ENCODE results near the gene CCDC146. TPM values are rescaled to one million over a fixed set of nuclear protein-coding genes. Genes with fewer than 3 reads are reported as not detected.

Gene CCDC146, protein sequence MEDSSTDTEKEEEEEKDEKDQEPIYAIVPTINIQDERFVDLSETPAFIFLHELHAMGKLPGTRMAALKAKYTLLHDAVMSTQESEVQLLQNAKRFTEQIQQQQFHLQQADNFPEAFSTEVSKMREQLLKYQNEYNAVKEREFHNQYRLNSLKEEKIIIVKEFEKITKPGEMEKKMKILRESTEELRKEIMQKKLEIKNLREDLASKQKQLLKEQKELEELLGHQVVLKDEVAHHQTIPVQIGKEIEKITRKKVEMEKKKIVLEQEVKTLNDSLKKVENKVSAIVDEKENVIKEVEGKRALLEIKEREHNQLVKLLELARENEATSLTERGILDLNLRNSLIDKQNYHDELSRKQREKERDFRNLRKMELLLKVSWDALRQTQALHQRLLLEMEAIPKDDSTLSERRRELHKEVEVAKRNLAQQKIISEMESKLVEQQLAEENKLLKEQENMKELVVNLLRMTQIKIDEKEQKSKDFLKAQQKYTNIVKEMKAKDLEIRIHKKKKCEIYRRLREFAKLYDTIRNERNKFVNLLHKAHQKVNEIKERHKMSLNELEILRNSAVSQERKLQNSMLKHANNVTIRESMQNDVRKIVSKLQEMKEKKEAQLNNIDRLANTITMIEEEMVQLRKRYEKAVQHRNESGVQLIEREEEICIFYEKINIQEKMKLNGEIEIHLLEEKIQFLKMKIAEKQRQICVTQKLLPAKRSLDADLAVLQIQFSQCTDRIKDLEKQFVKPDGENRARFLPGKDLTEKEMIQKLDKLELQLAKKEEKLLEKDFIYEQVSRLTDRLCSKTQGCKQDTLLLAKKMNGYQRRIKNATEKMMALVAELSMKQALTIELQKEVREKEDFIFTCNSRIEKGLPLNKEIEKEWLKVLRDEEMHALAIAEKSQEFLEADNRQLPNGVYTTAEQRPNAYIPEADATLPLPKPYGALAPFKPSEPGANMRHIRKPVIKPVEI
- 1.9 and 4.2 TPM in 2 replicates for total RNA-seq

DNA sequence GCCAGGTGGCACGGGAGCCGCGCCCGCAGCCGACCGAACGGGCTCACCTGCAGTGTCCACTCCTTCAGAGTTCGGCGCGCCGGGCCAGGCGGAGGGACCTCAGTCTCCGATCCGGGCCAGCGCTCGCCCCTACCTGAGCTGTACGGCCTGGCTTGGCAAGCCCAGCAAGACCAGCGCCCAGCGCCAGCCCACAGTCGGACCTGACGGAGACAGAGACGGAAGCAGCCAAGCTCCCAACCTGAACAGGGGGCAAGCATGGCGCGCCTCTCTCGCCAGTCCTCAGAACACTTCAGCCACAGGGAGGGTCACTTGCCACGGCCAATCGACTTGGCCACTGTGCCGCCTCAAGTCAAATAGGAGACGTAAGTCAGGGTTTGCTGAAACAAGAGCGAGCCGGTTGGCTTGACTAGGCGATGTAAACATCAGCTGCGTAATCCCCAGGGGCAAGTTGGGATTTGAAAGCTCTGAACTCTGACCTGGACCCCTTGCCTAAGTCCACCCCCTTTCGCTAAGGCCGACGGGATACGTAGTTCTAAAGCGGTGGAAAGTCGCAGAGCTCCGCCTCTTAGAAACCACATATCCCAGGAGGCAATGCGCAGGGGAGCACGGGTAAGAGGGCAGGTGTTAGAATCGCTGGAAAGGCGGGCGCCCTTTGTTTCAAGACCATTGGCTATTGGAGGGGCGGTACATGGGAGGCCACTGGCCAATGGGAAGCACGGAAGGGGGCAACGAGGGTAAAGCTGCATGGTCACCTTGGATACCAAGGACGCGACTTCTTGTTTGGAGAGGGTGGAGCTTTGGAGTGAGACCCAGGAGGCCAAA, at the start of gene CCDC146:
Gene CCDC146 (plus strand): TSS at position 756 of the 822 bp plus-strand sequence. CDS start 45,054 bp downstream, outside the sequence.

DNA sequence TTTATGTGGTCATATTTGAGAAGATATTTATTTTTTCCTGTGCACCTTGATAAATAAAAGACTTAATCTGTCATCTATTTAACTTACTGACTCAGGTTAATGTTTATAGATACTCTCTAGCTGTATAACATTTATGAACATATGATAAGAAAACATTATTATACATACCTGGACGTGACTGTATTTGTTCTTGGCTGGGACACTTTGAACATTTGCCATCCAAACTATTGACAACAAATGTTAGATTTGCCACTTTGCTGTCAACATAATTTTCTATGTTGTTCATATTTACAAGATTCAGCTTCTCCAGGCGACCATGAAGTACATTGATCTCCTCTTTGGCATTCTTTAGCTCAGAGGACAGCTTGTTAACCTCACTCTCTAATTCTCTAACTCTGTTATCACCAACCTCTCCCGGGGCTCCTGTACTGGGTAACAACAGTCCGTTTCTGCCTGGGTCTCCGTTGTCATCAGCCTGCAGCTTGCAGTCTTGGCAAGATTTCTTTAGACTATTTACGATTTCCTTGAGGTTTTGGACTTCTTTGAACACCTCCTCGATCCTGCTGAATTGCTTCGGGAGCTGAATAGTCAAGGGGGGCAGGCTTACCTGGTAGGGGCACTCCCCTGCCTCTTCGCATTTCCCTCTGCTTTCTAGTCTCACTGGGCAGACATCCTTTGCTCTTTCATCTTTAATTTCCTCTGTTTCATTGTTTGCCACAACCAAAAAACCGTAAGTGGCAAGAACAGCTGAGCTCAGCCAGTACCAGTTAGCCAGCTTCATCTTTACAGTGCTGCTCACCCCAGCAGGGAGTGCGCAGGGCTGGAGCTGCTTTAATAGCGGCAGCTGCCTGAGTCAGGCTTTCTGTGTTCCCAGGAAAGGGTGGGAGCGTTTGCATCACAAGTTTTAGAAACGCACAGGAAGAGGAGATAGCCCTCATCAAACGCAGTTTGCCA, 76.9 kb downstream of the CCDC146 start, which contains the start of gene FGL2:
Gene FGL2 (minus strand): TSS at position 807 of the 954 bp plus-strand sequence. CDS start 26 bp downstream, at position 781.

Other genes with a start within 250 kb of the CCDC146 start
- gene SPDYE17, start 90.3 kb upstream of the CCDC146 start, total RNA-seq = not detected in 2 replicates
- not detected in 2 replicates for gene SPDYE18, start 60.1 kb upstream of the CCDC146 start, total RNA-seq
- 0.97 and 7.6 TPM in 2 replicates for gene FGL2, start 77.2 kb downstream of the CCDC146 start, total RNA-seq

All from cardiac atrium fibroblast (primary cell).